Cerebellar cortex (tissue), 1 donor: ENCODE results near the gene GPR176.

ENCODE experiments used
- DNase-seq: peaks from one replicate; pipeline ENCODE4 v3.0.0-alpha.2; 2015; ENCODE audit warnings: low spot score

Gene GPR176

GRCh38 chr15:39782441-39783138 is 137.5 kb downstream of the GPR176 start, which contains the start of gene FSIP1:
FSIP1 (minus strand) TSS chr15:39782841; CDS start chr15:39776524, 6,317 bp downstream.
- DNase-seq: peak; percentile 92

GRCh38 chr15:39781967-39782302 is 138.1 kb downstream of the GPR176 start:
- no peak for DNase-seq

- DNase-seq: no peak
Observed at GRCh38 chr15:39781147-39781966, 138.7 kb downstream of the GPR176 start.

- no peak for DNase-seq
Observed at GRCh38 chr15:39778021-39778420, 142.0 kb downstream of the GPR176 start.

GRCh38 chr15:39777496-39777895 is 142.6 kb downstream of the GPR176 start:
- DNase-seq: no peak

DNA sequence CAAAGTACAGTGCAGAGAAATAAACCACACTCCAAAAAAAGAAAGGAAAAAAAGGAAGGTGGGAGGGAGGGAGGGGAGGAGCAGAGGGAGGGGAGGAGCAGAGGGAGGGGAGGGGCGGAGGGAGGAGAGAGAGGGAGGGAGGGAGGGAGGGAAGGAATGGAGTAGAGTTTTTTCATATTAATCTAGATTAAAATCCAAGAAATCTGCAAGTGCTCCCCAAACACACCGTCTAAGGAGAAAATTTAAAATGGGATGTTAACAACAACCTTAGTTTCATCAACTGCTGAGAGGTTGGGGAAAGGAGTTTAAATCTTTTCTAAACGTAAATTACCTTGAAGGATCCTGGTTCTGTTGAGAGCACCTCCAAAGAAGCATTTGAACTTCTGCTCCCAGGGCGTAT is 144.0 kb downstream of the GPR176 start:
- DNase-seq: no peak

DNA sequence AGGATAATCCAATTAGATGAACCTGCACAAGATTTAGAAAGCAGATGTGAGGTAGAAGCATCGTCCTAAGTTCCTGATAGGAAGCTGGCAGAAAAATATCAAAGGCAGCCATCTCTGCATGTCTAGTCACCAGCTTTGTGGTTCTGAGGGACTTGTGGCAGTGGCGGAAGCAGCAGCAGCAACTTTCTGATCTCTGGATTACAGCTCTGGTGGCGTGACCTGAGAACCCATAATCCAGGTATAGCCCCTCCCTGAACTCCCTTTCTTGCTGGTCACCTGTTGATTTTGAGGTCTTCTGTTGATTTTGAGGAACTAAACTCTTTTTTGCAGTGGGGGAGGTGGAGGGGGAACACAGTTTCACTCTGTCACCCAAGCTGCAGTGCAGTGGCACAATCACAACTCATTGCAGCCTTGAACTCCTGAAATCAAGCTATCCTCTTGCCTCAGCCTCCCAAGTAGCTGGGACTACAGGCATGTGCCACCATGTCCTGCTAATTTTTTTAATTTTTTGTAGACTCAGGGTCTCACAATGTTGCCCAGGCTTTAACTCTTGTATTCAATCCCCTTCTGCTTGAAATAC is 145.3 kb downstream of the GPR176 start:
- DNase-seq: no peak

GRCh38 chr15:39770748-39771689 is 149.0 kb downstream of the GPR176 start:
- no peak for DNase-seq

- no peak for DNase-seq
Observed at GRCh38 chr15:39767921-39768320, 152.1 kb downstream of the GPR176 start.

DNA sequence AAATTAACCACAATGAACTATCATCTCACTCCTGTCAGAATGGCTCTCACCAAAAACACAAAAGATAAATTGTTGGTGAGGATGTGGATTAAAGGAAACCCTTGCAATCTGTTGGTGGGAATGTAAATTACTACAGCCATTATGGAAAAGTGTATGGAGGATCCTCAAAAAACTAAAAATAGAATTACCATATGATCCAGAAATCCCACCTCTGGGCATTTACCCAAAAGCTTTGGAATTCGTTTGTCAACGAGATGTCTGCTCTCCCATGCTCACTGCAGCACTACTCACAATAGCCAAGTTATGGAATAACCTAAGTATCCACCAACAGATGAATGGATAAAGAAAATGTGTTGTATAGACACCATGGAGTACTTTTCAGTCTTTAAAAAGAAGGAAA is 159.1 kb downstream of the GPR176 start:
- no peak for DNase-seq

DNA sequence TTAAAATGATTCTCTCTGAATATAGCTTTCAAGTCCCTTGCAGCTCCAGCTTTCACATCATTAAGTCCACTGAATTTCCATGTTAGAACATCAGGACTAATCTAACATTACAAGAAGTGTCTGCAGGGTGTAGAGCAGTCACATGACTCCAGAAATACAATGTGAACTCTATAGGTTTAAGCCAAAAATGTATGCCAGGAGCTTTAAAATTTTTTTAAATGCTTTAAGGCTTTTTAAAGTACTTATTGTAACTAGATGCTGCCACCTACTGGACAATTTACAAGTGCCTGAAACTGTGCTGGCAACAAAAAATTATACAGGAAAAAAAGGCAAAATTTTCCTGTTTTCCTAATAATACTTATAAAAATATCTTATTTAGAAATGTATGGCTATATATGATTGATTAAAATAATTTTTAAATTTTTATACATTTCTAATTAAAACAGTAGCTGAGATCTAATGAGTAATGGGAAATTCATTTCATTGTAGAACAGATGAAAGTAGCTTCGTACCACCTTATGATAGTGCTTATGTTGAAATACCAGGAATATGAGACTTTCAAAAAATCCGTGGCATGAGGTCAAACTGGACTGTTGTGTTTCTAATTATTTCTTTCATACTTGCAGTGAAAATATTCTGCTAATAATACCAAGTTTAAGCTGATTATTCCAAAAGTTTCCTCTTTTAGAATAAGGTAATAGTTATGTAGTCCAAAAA is 163.1 kb downstream of the GPR176 start:
- peak; percentile 70 for DNase-seq

DNA sequence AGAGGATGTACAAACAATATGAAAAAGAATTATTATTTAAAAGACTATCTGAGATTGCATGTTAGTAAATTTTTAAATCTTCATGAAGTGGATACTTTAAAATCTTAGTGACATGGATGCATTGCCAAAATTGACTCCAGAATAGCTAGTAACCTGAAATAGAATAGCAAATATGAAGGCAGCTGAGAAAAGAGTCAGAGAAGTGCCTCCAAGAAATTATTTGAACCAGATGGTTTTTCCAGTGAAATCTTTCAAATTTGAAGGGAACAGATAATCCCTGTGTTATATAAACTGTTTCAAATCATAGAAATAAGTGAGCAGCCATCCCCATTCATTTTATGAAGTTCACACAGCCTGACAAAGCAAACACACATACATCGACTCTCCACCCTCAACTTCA is 167.1 kb downstream of the GPR176 start:
- no peak for DNase-seq

- no peak for DNase-seq
Observed at GRCh38 chr15:39752246-39752645, 167.8 kb downstream of the GPR176 start.
